ENCODE results near the gene VSIG4.

GRCh38 chrX:65990702-65991101 lies 49.2 kb downstream of the VSIG4 start:
- TF ChIP-seq EZH2 (IDR thresholded peaks at IDR 0.05; ENCODE audit: low read depth, low read length, severe bottlenecking), result no peak
- TF ChIP-seq CTCF (IDR thresholded peaks at IDR 0.05; ENCODE audit: control extremely low read depth in 1 of 3, insufficient read depth in 1 of 3, low read depth in 1 of 3, low read length in 3 of 3), result no peak
- no peak for TF ChIP-seq POLR2A (IDR thresholded peaks at IDR 0.05; ENCODE audit: control extremely low read depth in 1 of 2, low read depth in 2 of 2, low read length in 2 of 2)

Measured in H1 (cell line).